ENCODE data around the gene SUPT20HL1.

SUPT20HL1 gene

DNA sequence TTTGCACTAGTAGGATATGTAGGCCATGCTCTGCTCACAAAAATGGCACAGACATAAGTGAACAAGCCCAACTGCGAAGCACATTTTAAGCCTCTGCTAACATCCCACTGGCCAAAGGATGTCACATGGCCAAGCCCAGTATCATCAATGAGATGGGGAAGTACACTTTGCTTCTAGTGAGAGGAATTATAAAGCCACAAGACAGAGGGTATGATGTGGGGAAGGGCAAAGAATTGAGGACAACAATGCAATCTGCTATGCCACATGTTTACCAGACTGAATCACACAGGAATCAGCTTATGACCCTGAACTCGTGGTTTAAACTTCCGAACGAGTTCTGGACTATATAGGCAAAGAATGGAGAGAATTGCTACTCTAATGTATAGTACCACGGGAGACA lies 39.1 kb downstream of the SUPT20HL1 start:
- DNase-seq, result no peak

DNA sequence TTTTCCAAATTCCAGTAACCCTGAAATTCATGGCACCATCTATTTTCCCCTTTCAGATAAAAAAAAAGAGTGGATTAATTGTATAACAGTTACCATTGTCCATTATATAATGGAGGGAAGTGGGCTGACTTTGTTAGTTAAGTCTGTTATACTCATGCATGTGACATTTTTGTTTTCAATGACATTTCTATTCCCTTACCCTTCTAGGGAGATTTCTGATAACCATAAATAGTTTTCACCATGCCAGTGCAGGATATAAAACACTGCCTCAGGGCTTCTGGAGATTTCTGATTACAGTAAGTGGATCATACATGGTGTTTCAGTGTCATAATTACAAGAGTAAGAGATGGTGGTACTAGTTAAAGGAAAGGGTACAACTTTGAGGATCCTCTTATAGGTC lies 45.5 kb downstream of the SUPT20HL1 start:
- no peak for DNase-seq

Data from activated effector memory CD4-positive, alpha-beta T cell treated with Interleukin-2 at 50 U/mL for 16 hours (primary cell).